ENCODE measurements around the gene TSPEAR.

Gene TSPEAR

GRCh38 chr21:44708213-44708865 is 3.0 kb downstream of the TSPEAR start:
- no peak for TF ChIP-seq CTCF (IDR thresholded peaks at IDR 0.05; ENCODE audit: insufficient read depth, low read depth, low read length, missing control alignments)

GRCh38 chr21:44706706-44707581 is 4.4 kb downstream of the TSPEAR start:
- H3K4me3 ChIP-seq (ENCODE audit: low read length), result no peak overlapping the region
- no peak for TF ChIP-seq CTCF (IDR thresholded peaks at IDR 0.05; ENCODE audit: insufficient read depth, low read depth, low read length, missing control alignments)
- DNase-seq (ENCODE audit: low read depth), result no peak

More at GRCh38 chr21:44708213-44708865, 3.0 kb downstream of the TSPEAR start:
- no peak overlapping the region for H3K4me3 ChIP-seq (ENCODE audit: low read length)
- no peak for DNase-seq (ENCODE audit: low read depth)

- no peak for DNase-seq (ENCODE audit: low read depth)
- TF ChIP-seq CTCF (IDR thresholded peaks at IDR 0.05; ENCODE audit: insufficient read depth, low read depth, low read length, missing control alignments), result no peak
- H3K4me3 ChIP-seq (ENCODE audit: low read length), result no peak overlapping the region
Measured at GRCh38 chr21:44706026-44706705, 5.2 kb downstream of the TSPEAR start.

- no peak for DNase-seq (ENCODE audit: low read depth)
- no peak for TF ChIP-seq CTCF (IDR thresholded peaks at IDR 0.05; ENCODE audit: insufficient read depth, low read depth, low read length, missing control alignments)
- no peak overlapping the region for H3K4me3 ChIP-seq (ENCODE audit: low read length)
Measured at GRCh38 chr21:44704636-44705001, 6.8 kb downstream of the TSPEAR start.

DNA sequence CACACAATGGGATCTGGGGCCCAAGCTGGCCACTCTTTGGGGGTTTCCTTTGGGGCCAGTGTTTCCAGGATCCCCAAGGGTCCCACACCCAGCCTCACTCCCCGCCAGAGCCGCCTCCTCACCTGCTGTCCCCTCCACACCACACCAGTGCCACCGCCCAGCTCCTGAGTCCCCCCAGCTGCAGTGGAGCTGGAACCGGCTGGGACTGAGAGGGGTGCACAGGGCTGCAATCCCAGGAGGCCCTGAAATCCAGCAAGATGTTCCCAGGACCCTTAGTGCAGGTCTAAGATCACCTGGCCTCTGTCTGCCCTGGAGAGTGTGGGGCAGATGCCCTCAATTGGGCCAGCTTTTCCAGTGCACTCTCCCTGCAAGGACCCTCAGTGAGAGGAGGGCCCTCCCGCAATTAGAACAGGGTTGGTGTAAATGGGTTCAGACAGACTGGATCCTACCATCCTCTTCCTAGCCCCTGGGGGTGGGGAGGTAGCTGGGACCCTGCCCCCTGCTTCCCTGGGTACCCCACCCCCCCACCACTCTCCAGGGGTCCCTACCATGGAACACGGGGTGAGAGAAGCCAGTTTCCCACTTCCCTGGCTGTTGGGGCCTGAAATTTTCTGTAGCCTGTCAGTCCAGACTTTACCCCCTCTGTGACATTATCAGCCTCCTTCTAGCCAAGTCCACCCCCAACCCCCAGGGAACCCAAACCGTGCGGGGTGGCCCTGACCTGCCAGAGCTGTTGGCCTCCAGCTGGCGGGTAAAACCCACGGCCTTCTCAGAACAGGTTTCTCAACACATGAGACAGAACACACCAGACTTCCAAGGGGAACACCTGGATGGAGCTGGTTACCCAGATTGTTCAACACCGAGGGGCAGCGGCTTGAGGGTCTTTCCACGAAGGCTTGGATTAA is 7.4 kb downstream of the TSPEAR start:
- DNase-seq (ENCODE audit: low read depth), result no peak

More for the DNA sequence above, 7.4 kb downstream of the TSPEAR start:
- no peak for TF ChIP-seq CTCF (IDR thresholded peaks at IDR 0.05; ENCODE audit: insufficient read depth, low read depth, low read length, missing control alignments)
- H3K4me3 ChIP-seq (ENCODE audit: low read length), result no peak overlapping the region
